SK-N-SH (cell line): Measurements from ENCODE around the gene SMYD3. TPM values are rescaled to one million over a fixed set of nuclear protein-coding genes. Genes with fewer than 3 reads are reported as not detected.

ENCODE experiments used
- CTCF ChIA-PET: fragments of 300-600, 350-600 bp; formaldehyde crosslinking; extraction: SDS; loops from one replicate; lab custom pipeline; 2021; lab: Yijun Ruan, JAX
- POLR2A ChIA-PET: fragments of 350-600 bp; sonication (Branson Sonifier 250); formaldehyde crosslinking; extraction: SDS; loops from one replicate; lab custom pipeline; 2020; ENCODE audit warnings: antibody characterized with exemption, inconsistent platforms; lab: Yijun Ruan, JAX
- DNase-seq: peaks from one replicate; pipeline ENCODE4 v3.0.0; 2012
- H2AFZ ChIP-seq: fragments of 200-600 bp; sonication (generic); 2 replicates; pipeline ENCODE4 v1.8.1; 2016; ENCODE audit warnings: antibody characterized with exemption, mild to moderate bottlenecking, low read depth
- H3F3A ChIP-seq: fragments of 200-600 bp; sonication (generic); replicated peaks from 2 replicates; pipeline ENCODE3; 2016; ENCODE audit warnings: antibody characterized with exemption, mild to moderate bottlenecking; ENCODE audit not compliant: insufficient read depth
- H3K27ac ChIP-seq, 2 experiments: fragments of 200-500 bp in 1 of 2; fragments of 200-600 bp in 1 of 2; sonication (Bioruptor generic) in 1 of 2; sonication (generic), shearing (Covaris generic) in 1 of 2; 2 replicates each; pipeline versions ENCODE4 v1.5.1 to v1.6.1; 2014 to 2016; ENCODE audit warnings: low read depth in 2 of 2, inconsistent platforms in 1 of 2, low read length in 1 of 2, mild to moderate bottlenecking in 1 of 2, mixed read lengths in 1 of 2
- H3K27me3 ChIP-seq: fragments of 200-600 bp; sonication (generic), shearing (Covaris generic); 2 replicates; pipeline ENCODE4 v1.6.1; 2016; ENCODE audit warnings: mixed run types; ENCODE audit not compliant: insufficient read depth
- H3K36me3 ChIP-seq, 2 experiments: fragments of 200-500 bp in 1 of 2; fragments of 200-600 bp in 1 of 2; sonication (Bioruptor generic) in 1 of 2; sonication (generic) in 1 of 2; replicated peaks in 1 of 2; 2 replicates each; pipeline versions ENCODE3 to v1.5.1; 2014 to 2016; ENCODE audit warnings: low read length in 1 of 2, mild to moderate bottlenecking in 1 of 2; ENCODE audit not compliant: insufficient read depth in 2 of 2, control insufficient read depth in 1 of 2
- H3K4me1 ChIP-seq, 2 experiments: fragments of 200-500 bp in 1 of 2; fragments of 200-600 bp in 1 of 2; sonication (Bioruptor generic) in 1 of 2; sonication (generic), shearing (Covaris generic) in 1 of 2; 2 replicates each; pipeline versions ENCODE4 v1.5.1 to v1.6.1; 2014 to 2016; ENCODE audit warnings: low read depth in 1 of 2, low read length in 1 of 2, mixed run types in 1 of 2; ENCODE audit not compliant: insufficient read depth in 2 of 2, control insufficient read depth in 1 of 2
- H3K4me2 ChIP-seq: fragments of 200-600 bp; sonication (generic), shearing (Covaris generic); 2 replicates; pipeline ENCODE4 v1.6.1; 2017; ENCODE audit warnings: mixed run types
- H3K4me3 ChIP-seq, 2 experiments: fragments of 200-500 bp in 1 of 2; fragments of 200-600 bp in 1 of 2; sonication (Bioruptor generic) in 1 of 2; sonication (generic), shearing (Covaris generic) in 1 of 2; 2 replicates each; pipeline versions ENCODE4 v1.5.1 to v1.8.1; 2014 to 2016; ENCODE audit warnings: low read depth in 2 of 2, inconsistent platforms in 1 of 2, low read length in 1 of 2, mild to moderate bottlenecking in 1 of 2, mixed read lengths in 1 of 2, moderate library complexity in 1 of 2
- H3K79me2 ChIP-seq: fragments of 200-600 bp; sonication (generic); 2 replicates; pipeline ENCODE4 v1.8.1; 2017; ENCODE audit warnings: mild to moderate bottlenecking; ENCODE audit not compliant: insufficient read depth
- H3K9ac ChIP-seq: fragments of 200-600 bp; sonication (generic); 2 replicates; pipeline ENCODE4 v1.6.1; 2017; ENCODE audit warnings: mixed run types
- H3K9me2 ChIP-seq: fragments of 200-600 bp; sonication (generic); 2 replicates; pipeline ENCODE4 v1.6.1; 2017; ENCODE audit warnings: mixed run types
- H3K9me3 ChIP-seq: fragments of 200-600 bp; sonication (generic); 2 replicates; pipeline ENCODE4 v1.6.1; 2017; ENCODE audit warnings: mixed run types, mild to moderate bottlenecking, moderate library complexity
- H4K20me1 ChIP-seq: fragments of 200-600 bp; sonication (generic); 2 replicates; pipeline ENCODE4 v1.6.1; 2017; ENCODE audit warnings: mild to moderate bottlenecking, mixed run types; ENCODE audit not compliant: insufficient read depth
- CHD2 ChIP-seq: fragments of 150-350 bp; IDR thresholded peaks from 2 replicates; pipeline ENCODE4 v1.6.1; 2018; ENCODE audit warnings: low read length; ENCODE audit not compliant: partially characterized antibody
- ELF1 ChIP-seq: IDR thresholded peaks from 2 replicates; pipeline ENCODE4 v1.4.0; 2012
- EZH2phosphoT487 ChIP-seq: fragments of 200-600 bp; sonication (generic); IDR thresholded peaks from 2 replicates; pipeline ENCODE4 v1.6.1; 2017; ENCODE audit warnings: low read depth, mixed run types, mild to moderate bottlenecking, antibody characterized with exemption, moderate library complexity, borderline replicate concordance
- FOSL2 ChIP-seq: IDR thresholded peaks from 2 replicates; pipeline ENCODE4 v1.4.0; 2012; ENCODE audit warnings: low read depth, mild to moderate bottlenecking, moderate library complexity, borderline replicate concordance
- FOXJ3 ChIP-seq: sonication (generic); formaldehyde crosslinking; IDR thresholded peaks from 2 replicates; pipeline ENCODE4 v1.5.1; 2020; ENCODE audit warnings: mild to moderate bottlenecking, missing genetic modification reagents
- FOXM1 ChIP-seq: IDR thresholded peaks from 2 replicates; pipeline ENCODE4 v1.4.0; 2012; ENCODE audit warnings: low read depth, mild to moderate bottlenecking
- GABPA ChIP-seq: IDR thresholded peaks from 2 replicates; pipeline ENCODE4 v1.4.0; 2012; ENCODE audit warnings: low read depth, mild to moderate bottlenecking
- JUND ChIP-seq: IDR thresholded peaks from 2 replicates; pipeline ENCODE4 v1.4.0; 2012
- MEF2A ChIP-seq: IDR thresholded peaks from 2 replicates; pipeline ENCODE4 v1.4.0; 2012; ENCODE audit warnings: low read depth, borderline replicate concordance
- NRF1 ChIP-seq: IDR thresholded peaks from 2 replicates; pipeline ENCODE4 v1.6.1; 2012; ENCODE audit warnings: low read depth, mild to moderate bottlenecking, low read length
- PBX3 ChIP-seq: IDR thresholded peaks from 2 replicates; pipeline ENCODE4; 2012
- POLR2AphosphoS5 ChIP-seq: IDR thresholded peaks from 2 replicates; pipeline ENCODE4 v1.6.1; 2012; ENCODE audit warnings: low read depth, low read length
- RAD21 ChIP-seq: IDR thresholded peaks from 2 replicates; pipeline ENCODE4 v1.6.1; 2012; ENCODE audit warnings: mild to moderate bottlenecking, low read length
- RFX5 ChIP-seq: IDR thresholded peaks from 2 replicates; pipeline ENCODE4 v1.6.1; 2012; ENCODE audit warnings: mild to moderate bottlenecking, improper control_type of control experiment, low read length
- SIN3A ChIP-seq: IDR thresholded peaks from 2 replicates; pipeline ENCODE4 v1.6.1; 2012; ENCODE audit warnings: low read depth, mild to moderate bottlenecking, low read length, moderate library complexity, borderline replicate concordance
- TAF1 ChIP-seq: IDR thresholded peaks from 2 replicates; pipeline ENCODE4 v1.6.1; 2012; ENCODE audit warnings: low read depth, mild to moderate bottlenecking, low read length, moderate library complexity, borderline replicate concordance
- YY1 ChIP-seq: IDR thresholded peaks from 2 replicates; pipeline ENCODE4 v1.4.0; 2012; ENCODE audit warnings: low read depth, mild to moderate bottlenecking
- WGBS: methylation state at CpG from one replicate; pipeline ENCODE4 v1.1.6; 2017; ENCODE audit warnings: low lambda C conversion rate; 5-methylcytosine and 5-hydroxymethylcytosine counted together
- polyA plus RNA-seq, 3 experiments: library from polyadenylated mRNA; depleted of rRNA; stranded (reverse); fragments of >200 nt; gene quantifications; 2 replicates each; pipeline ENCODE4 v1.2.3, GENCODE V29; 2012
- TF ChIP-seq, protein P1 (sequence below): fragments of 200-600 bp; sonication (generic); IDR thresholded peaks from 2 replicates; pipeline ENCODE4 v1.6.1; 2017; ENCODE audit warnings: antibody characterized with exemption, mild to moderate bottlenecking, moderate library complexity
- TF ChIP-seq, protein P2 (sequence below): fragments of 150-350 bp; IDR thresholded peaks from 2 replicates; pipeline ENCODE4 v1.6.1; 2016; ENCODE audit warnings: mild to moderate bottlenecking, low read depth, low read length
- TF ChIP-seq, protein P3 (sequence below): IDR thresholded peaks from 2 replicates; pipeline ENCODE4 v1.4.0; 2012; ENCODE audit warnings: low read depth

Gene SMYD3
- polyA plus RNA-seq, 1 of the 3 experiments (the other 2 are of a cell fraction): 31.4 TPM

DNA sequence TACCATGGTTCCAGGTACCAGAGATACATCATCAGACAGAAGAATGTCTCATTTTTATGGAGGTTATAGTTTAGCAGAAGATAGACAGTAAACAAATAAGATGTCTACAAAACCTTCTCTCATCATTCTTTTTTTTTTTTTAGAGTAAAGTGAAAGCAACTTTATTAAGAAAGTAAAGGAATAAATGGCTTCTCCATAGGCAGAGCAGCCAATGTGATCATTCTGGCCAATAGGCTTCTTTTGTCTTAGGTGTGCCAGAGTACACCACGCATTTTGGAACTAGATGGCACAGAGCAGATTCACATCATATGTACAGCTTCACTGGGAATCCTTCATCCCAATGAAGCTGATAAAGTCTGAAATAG lies 428.2 kb downstream of the SMYD3 start (continued):
- TF ChIP-seq, protein P1, sequence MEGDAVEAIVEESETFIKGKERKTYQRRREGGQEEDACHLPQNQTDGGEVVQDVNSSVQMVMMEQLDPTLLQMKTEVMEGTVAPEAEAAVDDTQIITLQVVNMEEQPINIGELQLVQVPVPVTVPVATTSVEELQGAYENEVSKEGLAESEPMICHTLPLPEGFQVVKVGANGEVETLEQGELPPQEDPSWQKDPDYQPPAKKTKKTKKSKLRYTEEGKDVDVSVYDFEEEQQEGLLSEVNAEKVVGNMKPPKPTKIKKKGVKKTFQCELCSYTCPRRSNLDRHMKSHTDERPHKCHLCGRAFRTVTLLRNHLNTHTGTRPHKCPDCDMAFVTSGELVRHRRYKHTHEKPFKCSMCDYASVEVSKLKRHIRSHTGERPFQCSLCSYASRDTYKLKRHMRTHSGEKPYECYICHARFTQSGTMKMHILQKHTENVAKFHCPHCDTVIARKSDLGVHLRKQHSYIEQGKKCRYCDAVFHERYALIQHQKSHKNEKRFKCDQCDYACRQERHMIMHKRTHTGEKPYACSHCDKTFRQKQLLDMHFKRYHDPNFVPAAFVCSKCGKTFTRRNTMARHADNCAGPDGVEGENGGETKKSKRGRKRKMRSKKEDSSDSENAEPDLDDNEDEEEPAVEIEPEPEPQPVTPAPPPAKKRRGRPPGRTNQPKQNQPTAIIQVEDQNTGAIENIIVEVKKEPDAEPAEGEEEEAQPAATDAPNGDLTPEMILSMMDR: no peak
- TF ChIP-seq FOSL2: no peak
- TF ChIP-seq, protein P2, sequence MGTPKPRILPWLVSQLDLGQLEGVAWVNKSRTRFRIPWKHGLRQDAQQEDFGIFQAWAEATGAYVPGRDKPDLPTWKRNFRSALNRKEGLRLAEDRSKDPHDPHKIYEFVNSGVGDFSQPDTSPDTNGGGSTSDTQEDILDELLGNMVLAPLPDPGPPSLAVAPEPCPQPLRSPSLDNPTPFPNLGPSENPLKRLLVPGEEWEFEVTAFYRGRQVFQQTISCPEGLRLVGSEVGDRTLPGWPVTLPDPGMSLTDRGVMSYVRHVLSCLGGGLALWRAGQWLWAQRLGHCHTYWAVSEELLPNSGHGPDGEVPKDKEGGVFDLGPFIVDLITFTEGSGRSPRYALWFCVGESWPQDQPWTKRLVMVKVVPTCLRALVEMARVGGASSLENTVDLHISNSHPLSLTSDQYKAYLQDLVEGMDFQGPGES: no peak
- TF ChIP-seq, protein P3, sequence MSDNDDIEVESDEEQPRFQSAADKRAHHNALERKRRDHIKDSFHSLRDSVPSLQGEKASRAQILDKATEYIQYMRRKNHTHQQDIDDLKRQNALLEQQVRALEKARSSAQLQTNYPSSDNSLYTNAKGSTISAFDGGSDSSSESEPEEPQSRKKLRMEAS: no peak

DNA sequence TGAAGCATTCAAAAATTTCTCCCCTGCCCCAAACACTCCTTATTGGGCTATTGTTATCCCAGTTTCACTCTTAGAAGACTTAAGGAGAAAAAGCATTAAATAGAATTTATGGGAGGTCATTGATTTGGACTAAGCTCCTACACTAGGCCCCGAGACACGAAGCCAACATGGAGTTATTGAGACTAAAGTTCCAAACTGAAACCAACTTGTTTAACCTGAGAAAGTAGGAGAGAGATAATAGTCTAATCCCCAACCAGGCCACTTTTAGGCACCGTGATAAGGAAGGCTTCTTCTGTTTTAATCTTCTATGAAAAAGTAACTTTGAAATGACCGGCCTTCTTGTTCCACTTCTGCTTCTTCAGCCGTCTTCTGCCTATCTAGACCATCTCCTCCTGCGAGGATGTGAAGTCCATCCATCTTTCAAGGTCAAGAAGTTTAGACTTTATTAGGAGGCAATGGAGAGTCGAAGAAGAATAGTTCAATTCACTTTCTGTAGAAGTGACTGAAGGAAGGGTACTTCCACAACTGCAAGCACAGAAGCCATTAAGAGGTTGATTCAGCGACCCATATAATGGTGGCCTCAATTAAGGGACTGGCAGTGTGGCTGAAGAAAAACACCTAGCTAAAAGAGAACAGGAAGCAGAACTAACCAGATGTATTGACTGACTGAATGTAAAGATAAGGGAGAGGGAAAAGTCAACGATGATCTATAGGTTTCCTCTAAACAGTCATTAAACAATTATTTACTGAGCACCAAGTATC lies 428.8 kb downstream of the SMYD3 start:
- CTCF ChIA-PET: no interaction called here
- POLR2A ChIA-PET: no interaction called here
- TF ChIP-seq, protein P3: no peak
- no peak for TF ChIP-seq FOXJ3 (CRISPR knock-in tag)
- TF ChIP-seq ELF1: no peak
- no peak for TF ChIP-seq GABPA
- no peak for TF ChIP-seq JUND
- no peak for TF ChIP-seq CHD2
- no peak for TF ChIP-seq MEF2A
- 83% methylated on average over 9 of the region's 9 CpGs for WGBS
- Histone ChIP-seq H3F3A (no peaks in the 10 kb centered on the region), H3K4me1 (no peaks in the 10 kb centered on the region; a peak in 1 of 4 replicates), H3K9ac (no peak overlapping the region), H3K4me2 (no peak overlapping the region), H3K4me3 (no peak overlapping the region), H3K27ac (no peak overlapping the region), H2AFZ (no peak overlapping the region), H3K9me2 (no peaks in the 10 kb centered on the region), H3K79me2 (no peaks in the 10 kb centered on the region), H3K36me3 (peaks cover 0 to 5% of the 10 kb centered on the region in 2 experiments), H3K9me3 (no peaks in the 10 kb centered on the region), H3K27me3 (no peaks in the 10 kb centered on the region), H4K20me1 (no peaks in the 10 kb centered on the region)
- no peak for DNase-seq

DNA sequence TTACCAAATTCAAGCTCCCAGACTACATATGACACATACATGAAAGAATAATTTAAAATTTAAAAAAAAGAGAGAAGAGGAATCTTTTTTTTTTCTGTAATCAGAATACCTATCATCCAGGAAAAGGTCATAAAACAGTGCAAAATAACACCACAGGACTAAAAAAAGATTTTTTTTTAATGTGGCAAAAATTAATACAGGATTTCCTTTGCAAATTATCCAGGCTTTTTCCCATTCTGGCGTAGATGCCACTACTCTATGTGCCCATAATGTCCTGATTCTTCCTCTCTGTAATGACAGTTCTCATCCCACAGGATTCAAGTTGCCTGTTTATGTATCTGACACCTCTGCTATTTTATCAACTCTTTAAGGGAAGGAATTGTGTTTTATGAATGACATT lies 429.6 kb downstream of the SMYD3 start:
- H3K27me3 ChIP-seq: no peaks in the 10 kb centered on the region
- ChIA-PET CTCF (interaction anchor here (1.2 kb wide), 1 partner anchor 15 kb away, joined by 4 read pairs; no protein-coding TSS in a partner anchor), POLR2A (no interaction called here)
- H3K4me3 ChIP-seq: no peak overlapping the region
- no peak overlapping the region for H2AFZ ChIP-seq
- H3K79me2 ChIP-seq: no peaks in the 10 kb centered on the region
- no peaks in the 10 kb centered on the region for H4K20me1 ChIP-seq
- TF ChIP-seq TAF1 (no peak), EZH2phosphoT487 (no peak), PBX3 (no peak), FOXM1 (no peak), RFX5 (no peak), YY1 (no peak), NRF1 (no peak), POLR2AphosphoS5 (no peak), SIN3A (no peak), RAD21 (no peak), FOXJ3 (CRISPR knock-in tag) (no peak), MEF2A (no peak)
- TF ChIP-seq, all 33 proteins: peak for 0
- no peaks in the 10 kb centered on the region for H3F3A ChIP-seq
- H3K9me3 ChIP-seq: no peaks in the 10 kb centered on the region
- WGBS: 100% methylated on average over 1 of the region's 1 CpG
- no peak for DNase-seq
- H3K36me3 ChIP-seq: peaks cover 0 to 5% of the 10 kb centered on the region in 2 experiments
- H3K4me2 ChIP-seq: no peak overlapping the region
- peaks cover 0 to 2% of the 10 kb centered on the region in 2 experiments; a peak in 2 of 4 replicates for H3K4me1 ChIP-seq
- H3K9ac ChIP-seq: no peak overlapping the region
- H3K27ac ChIP-seq: no peak overlapping the region
- no peaks in the 10 kb centered on the region for H3K9me2 ChIP-seq
